GM12873 (cell line): Measurements from ENCODE around the gene KRT25.

Source experiments
- CTCF ChIP-seq: IDR thresholded peaks from 2 replicates; pipeline ENCODE4 v1.5.1; 2012; ENCODE audit warnings: low read depth, mild to moderate bottlenecking, moderate library complexity, low read length, control low read depth; ENCODE audit not compliant: insufficient read depth; ENCODE audit errors: missing control alignments

Gene KRT25

GRCh38 chr17:40777459-40777858, 22.3 kb upstream of the KRT25 start:
- no peak for TF ChIP-seq CTCF

- TF ChIP-seq CTCF: no peak
Measured at GRCh38 chr17:40775945-40776344, 20.8 kb upstream of the KRT25 start.

GRCh38 chr17:40772101-40772500, 17.0 kb upstream of the KRT25 start, which contains the start of gene KRT26:
KRT26 (minus strand) TSS chr17:40772201; CDS start chr17:40772113, 88 bp downstream.
- TF ChIP-seq CTCF: no peak

GRCh38 chr17:40765657-40766056, 10.5 kb upstream of the KRT25 start:
- TF ChIP-seq CTCF: no peak

- no peak for TF ChIP-seq CTCF
Measured at GRCh38 chr17:40763752-40764151, 8.6 kb upstream of the KRT25 start.

GRCh38 chr17:40760105-40761016, 5.2 kb upstream of the KRT25 start:
- no peak for TF ChIP-seq CTCF

GRCh38 chr17:40753804-40754203, 1.3 kb downstream of the KRT25 start:
- TF ChIP-seq CTCF: no peak
